SK-N-MC (cell line): ENCODE measurements around the gene CIBAR2.

Experiments
- EZH2 ChIP-seq: fragments of 200-600 bp; sonication (generic); IDR thresholded peaks from one replicate; pipeline ENCODE4 v1.6.1; 2017; ENCODE audit warnings: antibody characterized with exemption
- FOXP2 ChIP-seq: optimal IDR thresholded peaks from 2 replicates; pipeline ENCODE3; 2011; ENCODE audit warnings: mild to moderate bottlenecking, moderate library complexity; ENCODE audit not compliant: insufficient read depth; ENCODE audit errors: extremely low read length, control extremely low read depth
- POLR2AphosphoS5 ChIP-seq: IDR thresholded peaks from 2 replicates; pipeline ENCODE4 v1.6.1; 2012; ENCODE audit warnings: mild to moderate bottlenecking, low read depth, low read length, borderline replicate concordance

DNA sequence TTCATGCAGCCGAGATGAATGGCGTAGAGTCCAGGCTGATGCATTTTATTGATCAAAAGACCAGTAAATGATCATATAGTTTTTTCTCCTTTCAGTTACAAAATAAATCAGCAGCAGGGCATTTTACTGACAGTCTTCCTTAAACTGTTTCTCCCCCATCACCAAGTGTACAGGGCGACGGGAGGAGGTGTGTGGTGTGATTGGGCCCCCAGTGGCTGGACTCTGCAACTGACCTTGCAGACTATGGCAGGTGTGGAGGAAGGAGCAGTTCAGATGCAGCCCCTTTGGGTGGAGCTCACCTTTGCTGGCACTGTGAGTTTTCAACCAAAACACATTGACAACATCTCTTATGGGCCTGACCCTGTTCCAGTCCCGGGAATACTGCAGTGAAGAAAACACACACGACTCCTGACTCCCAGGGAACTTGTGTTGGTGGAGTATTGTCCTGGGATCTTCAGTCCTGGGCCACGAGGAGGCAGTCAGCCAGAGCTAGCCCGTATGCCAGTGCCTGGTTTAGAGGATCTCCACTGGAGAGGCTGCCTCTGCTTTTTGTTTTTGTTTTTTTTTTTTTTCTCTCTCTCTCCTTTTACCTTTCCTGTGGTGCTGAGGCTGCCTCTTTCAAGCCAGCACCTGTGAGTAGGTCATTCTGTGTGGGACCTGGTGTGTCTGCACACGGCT lies 54.9 kb downstream of the CIBAR2 start:
- TF ChIP-seq EZH2 (no peak), POLR2AphosphoS5 (no peak), FOXP2 (no peak)
